IPS DF 4.7 (cell line): ENCODE measurements around the gene CBY3.
A peak's percentile ranks its signal among the peaks of the same experiment; 100 is the strongest.
"Not testable (repeated sequence)": the region's sequence is repeated elsewhere in the genome, so short reads cannot be mapped to it uniquely, and the experiment has no call there.

Experiments used
- DNase-seq: peaks from one replicate; pipeline ENCODE4 v3.0.0-alpha.2; 2013; ENCODE audit warnings: low spot score; ENCODE audit errors: extremely low read depth

CBY3 gene

DNA sequence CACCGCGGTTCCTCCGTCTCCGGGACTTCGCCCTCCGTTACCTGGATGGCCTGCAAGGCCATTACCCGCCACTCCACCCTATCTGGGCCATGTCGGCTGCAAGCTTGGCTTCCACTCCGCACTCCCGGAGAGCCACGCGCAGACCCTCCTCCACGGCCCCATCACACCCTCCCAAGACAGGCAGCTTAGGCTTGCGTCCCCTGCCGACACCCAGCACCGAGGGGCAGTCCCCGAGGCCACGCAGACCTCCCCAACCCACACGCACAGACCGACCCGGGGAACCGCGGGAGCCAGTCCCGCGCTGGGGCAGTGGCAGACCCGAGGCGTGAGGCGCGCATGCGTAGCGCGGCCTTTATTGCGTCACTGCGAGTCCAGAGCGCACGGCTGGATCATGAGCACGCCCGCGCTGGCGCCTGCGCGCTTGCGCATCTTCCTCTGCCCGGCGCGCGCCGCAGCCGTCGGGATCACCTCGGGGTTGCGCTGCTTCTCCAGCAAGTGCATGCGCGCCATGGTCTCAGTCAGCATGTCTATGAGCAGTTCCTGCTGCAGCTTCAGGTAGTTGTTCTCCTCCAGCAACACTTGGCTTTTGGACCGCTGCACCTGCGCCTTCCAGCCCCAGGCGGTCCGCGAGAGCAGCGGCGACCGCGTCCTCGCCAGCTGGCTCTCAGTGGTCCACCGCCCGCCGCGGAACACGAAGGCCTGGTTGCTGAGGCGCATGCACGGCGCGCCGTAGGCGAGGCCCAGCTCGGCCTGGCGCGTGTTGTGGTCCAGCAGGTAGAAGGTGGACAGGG lies 2.4 kb downstream of the CBY3 start:
- peak; percentile 78 for DNase-seq

DNA sequence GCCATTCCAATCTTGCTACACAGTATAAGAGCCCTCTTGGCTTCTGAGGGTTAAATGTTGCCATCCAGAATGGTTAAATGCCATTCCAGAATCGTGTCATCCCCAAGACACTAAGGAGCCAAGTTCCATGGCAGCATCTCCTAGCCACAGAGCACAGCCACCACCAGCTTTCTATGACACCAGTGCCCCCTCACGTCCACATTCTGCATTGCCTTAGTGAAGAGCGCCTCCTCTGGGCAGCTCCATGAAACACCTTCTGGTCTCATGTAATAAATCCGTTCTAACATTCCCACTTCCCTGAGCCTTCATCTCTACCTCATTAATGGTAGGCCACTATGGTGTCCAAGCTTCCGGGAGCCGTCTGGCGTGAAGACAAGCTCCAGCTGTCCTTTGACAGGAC lies 12.4 kb downstream of the CBY3 start:
- DNase-seq = no peak

DNA sequence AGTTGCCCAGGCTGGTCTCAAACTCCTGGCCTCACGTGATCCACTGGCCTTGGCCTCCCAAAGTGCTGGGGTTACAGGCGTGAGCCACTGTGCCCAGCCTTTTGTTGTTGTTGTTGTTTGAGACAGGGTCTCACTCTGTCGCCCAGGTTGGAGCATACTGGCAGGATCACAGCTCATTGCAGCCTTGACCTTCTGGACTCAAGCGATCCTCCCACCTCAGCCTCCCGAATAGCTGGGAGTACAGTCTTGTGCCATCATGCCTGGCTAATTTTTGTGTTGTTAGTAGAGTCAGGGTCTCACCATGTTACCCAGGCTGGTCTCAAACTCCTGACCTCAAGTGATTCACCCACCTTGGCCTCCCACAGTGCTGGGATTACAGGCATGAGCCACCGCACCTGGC lies 19.2 kb downstream of the CBY3 start:
- DNase-seq = not testable (repeated sequence)

DNA sequence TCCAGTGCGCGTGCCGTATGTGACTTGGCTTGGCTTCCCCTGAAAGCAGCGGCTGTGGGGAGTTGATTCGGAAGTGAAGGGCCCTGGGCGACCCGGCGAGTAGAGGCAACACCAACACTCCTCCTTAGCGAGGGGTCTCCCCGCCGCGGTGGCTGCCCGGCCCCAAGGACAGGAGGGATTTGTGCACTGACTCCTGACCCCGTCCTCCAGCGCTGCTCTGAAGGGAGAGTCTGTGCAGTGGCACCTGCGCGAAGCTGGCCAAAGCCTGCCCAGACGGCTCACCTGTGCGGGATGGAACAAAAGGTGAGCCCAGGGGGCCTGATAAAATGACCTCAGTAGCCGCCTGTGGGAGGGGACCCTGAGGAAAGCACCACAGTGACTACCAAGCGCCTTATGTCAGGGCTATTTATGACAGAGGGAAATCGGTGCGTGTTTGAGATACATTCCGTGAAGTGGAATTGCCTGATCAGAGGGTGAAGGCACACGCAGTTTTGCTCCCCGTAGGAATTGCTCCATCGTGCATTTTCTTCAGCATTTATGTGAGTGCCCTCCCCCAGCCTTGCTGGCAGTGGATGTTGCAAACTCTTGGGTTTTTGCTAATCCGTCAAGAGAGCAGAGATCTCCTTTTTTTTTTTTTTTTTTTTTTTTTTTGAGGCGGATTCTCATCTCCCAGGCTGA lies 22.5 kb downstream of the CBY3 start:
- DNase-seq = not testable (repeated sequence)

DNA sequence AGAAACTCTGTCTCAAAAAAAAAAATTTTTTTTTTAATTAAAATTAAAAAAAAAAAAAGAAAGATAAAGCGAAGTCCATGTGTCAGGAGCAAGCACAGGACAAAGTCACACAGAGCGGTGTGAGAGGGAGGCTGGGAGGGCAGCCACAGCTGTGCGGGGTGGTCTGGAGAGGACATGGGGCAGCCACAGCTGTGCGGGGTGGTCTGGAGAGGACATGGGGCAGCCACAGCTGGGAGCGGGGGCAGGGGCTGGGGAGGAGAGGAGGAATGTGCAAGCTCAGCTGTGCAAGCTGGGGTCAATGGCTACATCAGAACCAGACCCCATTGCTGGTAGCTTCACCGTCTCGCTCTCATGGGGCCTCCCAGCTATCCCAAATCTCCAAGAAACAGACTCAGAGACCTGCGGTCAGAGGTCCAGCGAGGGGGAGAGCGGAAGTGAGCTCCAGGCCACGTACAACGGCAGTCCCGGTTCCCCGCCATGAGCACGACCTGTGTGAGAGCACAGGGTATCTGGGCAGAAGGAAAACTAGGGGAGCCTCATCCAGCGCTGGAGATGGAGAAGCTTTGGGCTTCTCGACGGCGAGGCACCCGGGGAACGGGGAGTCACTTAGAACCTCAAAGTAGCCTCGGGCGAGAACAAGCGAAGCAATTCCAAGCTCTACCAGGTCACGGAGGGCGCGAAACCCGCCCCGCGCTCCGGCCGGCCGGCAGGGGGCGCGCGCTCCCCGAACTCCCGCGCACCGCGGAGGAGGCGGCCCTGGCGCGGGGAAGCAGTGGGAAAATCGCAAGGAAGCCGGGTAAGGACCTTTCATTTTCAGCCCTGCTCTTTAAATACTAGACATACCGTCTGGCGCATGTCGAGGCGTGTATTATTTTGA lies 23.3 kb downstream of the CBY3 start:
- not testable (repeated sequence) for DNase-seq

DNA sequence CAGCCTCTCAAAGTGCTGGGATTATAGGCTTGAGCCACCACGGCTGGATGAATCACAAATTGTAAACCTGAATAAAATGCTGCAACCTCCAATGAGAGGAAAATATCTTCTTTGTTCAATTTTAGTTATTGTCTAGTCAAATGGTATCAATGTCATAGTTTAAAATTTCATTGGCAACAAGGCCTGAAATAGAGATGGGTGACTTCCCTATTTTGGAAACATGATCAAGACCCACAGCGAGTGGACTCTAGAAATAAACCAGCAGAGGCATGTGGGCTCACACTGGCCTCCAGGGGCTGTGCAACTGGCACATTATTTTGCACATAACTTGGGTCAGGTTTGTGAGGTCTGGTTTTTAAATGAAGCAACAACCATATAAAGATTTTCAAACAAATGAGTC lies 27.7 kb downstream of the CBY3 start:
- DNase-seq = not testable (repeated sequence)

DNA sequence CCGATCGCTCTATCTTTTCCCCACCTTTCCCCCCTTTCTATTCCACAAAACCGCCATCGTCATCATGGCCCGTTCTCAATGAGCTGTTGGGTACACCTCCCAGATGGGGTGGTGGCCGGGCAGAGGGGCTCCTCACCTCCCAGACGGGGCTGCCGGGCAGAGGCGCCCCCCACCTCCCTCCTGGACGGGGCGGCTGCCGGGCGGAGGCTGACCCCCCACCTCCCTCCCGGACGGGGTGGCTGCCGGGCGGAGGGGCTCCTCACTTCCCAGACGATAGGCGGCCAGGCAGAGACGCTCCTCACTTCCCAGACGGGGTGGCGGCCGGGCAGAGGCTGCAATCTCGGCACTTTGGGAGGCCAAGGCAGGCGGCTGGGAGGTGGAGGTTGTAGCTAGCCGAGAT lies 30.6 kb downstream of the CBY3 start:
- DNase-seq = not testable (repeated sequence)

DNA sequence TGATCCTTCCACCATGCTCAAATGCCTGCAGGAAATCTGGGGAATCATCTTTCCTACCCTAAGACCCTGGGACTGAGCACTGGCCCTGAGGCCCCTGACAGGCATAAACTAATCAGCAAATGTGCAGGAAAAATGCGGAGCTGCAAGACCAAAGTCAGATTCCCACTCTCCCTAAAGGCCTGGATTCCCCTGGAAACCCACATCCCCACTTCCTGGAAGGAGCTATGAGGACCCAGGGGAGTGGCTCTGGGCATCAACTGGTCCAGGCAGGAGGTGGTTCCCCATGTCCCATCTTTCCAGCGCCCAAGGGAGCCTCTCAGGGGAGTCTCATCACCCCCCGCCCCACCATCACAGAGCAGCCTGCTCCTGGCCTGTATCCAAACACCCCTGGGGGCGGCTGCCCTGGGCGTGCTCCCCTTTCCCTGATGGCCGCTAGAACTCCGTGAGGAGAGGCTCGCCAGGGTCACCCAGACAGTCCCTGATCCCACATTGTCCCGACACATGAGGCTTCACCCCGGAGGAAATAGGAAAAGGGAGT lies 31.6 kb downstream of the CBY3 start:
- not testable (repeated sequence) for DNase-seq

DNA sequence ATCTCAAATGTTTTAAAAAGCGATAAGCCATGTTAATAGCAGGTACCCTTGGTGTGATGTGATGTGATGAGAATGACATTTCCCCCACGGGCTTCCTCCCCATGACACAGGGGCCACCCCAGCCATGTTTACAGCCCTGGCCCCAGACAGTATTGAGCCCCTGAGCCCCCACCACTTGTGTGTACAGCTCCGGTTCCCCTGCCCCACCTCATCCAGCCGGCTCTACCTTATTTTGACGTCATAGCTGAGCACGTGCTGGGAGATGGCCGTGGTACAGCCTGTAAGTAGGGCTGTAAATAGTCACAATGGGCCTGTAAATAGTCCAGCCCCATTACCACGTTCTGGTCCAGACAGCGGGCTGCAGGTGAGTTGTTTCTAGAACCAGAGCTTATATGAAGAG lies 32.4 kb downstream of the CBY3 start:
- no peak for DNase-seq

DNA sequence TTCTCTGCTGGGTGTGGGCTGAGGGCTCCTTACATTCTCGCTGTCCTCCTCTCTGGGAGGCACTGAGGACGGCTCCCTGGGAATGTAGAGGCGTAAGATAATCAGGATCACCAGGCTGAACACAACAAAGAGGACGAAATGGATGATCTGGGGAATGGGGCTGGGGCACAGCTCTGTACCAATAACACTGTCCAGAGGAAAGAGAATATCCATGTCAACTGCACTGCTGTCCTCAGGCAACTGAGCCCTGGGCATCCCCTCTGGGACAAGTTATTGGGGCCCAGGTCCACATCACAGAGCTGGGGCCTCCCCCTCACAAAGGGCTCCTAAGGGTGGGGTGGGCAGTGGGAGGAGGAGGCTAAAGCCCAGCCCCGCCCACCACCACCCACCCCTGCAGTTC lies 36.1 kb downstream of the CBY3 start:
- not testable (repeated sequence) for DNase-seq

DNA sequence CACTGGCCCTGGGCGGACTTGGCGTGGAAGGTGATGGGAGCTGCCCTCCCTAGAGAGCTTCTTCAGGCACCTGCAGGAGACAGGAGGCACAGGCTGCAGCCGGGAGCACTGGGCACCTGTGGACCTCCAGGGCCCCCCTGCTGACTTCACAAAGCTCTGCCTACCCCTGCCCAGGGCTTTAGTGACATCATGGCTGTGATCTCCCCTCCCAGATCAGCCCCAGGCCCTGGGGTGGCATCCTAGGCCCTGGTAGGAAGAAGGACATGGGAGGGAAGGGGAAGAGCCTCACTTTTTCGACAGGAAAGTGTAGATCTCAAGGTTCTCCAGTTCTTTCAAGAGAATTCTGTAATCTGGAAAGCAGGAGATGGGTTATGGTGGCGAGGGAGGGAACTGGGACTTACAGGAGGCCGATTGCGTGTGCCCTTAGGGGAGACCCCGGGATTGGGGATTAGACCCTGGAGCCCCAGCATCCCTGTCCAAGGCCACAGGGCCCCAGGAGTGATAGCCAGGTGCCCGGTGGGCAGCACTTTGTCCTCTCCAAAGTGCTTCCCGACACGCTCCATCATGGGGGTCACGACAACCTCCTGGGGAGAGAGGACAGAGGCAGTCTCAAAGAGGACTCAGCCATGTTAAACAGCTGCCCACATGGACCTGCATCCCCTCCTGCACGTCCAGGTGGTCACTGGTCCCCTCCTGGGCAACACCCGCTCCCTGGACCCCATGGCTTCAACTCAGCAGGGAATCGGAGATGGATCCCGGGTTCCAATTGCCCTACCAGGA lies 37.5 kb downstream of the CBY3 start:
- DNase-seq = not testable (repeated sequence)

DNA sequence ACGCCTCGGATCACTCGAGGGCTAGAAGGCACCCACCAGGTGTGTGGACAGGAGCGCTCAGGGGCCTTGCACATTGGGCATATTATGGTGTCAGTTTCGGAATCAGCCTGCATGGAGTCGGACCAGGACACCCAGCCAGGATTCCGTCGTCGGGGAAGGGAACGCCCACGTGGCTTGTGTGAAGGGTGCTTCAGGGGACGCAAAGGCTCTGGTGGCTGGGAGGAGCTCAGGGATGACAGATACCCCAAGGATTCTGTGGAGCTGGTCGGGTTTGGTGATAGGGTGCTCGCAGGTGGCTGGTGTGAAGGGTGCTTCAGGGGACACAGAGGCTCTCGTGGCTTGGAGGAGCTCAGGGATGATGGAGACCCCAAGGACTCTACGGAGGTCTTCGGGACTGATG lies 38.2 kb downstream of the CBY3 start:
- not testable (repeated sequence) for DNase-seq

DNA sequence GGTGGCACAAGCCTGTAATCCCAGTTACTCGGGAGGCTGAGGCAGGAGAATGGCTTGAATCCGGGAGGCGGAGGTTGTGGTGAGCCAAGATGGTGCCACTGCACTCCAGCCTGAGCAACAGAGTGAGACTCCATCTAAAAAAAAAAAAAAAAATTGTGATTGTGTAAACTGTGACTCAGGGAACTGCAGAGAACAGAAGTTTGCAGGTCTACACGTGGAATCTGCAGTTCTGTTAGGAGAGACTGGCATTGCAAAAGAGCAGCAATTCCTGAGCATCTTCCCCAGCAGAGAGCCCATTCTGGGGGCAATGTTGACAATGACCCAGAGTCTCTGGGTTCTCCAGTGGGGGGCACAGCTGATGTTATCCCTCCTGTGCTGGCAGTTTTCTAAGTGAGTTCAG lies 39.1 kb downstream of the CBY3 start:
- not testable (repeated sequence) for DNase-seq

DNA sequence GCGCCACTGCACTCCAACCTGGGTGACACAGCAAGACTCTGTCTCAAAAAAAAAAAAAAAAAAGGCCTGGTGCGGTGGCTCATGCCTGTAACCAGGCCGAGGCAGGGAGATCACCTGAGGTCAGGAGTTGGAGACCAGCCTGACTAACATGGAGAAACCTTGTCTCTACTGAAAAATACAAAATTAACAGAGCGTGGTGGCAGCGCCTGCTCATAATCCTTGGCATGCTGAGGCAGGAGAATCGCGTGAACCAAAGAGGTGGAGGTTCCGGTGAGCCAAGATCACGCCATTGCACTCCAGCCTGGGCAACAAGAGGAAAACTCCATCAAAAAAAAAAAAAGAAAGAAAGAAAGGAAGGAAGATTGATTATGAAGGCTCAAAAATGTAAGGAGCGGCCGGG lies 41.5 kb downstream of the CBY3 start:
- DNase-seq = not testable (repeated sequence)

DNA sequence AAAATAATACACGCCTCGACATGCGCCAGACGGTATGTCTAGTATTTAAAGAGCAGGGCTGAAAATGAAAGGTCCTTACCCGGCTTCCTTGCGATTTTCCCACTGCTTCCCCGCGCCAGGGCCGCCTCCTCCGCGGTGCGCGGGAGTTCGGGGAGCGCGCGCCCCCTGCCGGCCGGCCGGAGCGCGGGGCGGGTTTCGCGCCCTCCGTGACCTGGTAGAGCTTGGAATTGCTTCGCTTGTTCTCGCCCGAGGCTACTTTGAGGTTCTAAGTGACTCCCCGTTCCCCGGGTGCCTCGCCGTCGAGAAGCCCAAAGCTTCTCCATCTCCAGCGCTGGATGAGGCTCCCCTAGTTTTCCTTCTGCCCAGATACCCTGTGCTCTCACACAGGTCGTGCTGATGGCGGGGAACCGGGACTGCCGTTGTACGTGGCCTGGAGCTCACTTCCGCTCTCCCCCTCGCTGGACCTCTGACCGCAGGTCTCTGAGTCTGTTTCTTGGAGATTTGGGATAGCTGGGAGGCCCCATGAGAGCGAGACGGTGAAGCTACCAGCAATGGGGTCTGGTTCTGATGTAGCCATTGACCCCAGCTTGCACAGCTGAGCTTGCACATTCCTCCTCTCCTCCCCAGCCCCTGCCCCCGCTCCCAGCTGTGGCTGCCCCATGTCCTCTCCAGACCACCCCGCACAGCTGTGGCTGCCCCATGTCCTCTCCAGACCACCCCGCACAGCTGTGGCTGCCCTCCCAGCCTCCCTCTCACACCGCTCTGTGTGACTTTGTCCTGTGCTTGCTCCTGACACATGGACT lies 46.3 kb downstream of the CBY3 start:
- DNase-seq = not testable (repeated sequence)

DNA sequence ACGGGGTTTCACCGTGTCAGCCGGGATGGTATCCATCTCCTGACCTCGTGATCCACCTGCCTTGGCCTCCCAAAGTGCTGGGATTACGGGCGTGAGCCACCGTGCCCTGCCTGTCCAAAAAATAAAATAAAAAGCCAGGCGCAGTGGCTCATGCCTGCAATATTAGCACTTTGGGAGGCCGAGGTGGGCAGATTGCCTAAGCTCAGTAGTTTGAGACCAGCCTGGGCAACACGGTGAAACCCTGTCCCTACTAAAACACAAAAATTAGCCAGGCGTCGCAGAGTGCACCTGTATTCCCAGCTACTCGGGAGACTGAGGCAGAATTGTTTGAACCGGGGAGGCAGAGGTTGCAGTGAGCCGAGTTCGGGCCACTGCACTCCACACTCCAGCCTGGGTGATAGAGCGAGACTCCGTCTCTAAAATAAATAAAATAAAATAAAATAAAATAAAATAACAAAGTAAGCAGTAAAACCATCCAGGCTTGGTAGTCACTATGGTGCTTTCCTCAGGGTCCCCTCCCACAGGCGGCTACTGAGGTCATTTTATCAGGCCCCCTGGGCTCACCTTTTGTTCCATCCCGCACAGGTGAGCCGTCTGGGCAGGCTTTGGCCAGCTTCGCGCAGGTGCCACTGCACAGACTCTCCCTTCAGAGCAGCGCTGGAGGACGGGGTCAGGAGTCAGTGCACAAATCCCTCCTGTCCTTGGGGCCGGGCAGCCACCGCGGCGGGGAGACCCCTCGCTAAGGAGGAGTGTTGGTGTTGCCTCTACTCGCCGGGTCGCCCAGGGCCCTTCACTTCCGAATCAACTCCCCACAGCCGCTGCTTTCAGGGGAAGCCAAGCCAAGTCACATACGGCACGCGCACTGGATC lies 47.1 kb downstream of the CBY3 start:
- not testable (repeated sequence) for DNase-seq
